GM21528 (cell line): ENCODE data around the gene CACNB1.

Source experiments
- ATAC-seq: cut with Tn5 transposase; IDR thresholded peaks from one replicate; pipeline ENCODE4 v1.9.1; 2021; ENCODE audit warnings: mild to moderate bottlenecking, moderate library complexity; ENCODE audit not compliant: unreplicated experiment, low FRiP score

CACNB1 gene

GRCh38 chr17:39197380-39198185 lies at the start of gene CACNB1:
Gene CACNB1 (minus strand): TSS chr17:39197669. CDS start chr17:39197495, 174 bp downstream.
- no peak for ATAC-seq

GRCh38 chr17:39246274-39246673 lies 48.8 kb upstream of the CACNB1 start:
- no peak for ATAC-seq

DNA sequence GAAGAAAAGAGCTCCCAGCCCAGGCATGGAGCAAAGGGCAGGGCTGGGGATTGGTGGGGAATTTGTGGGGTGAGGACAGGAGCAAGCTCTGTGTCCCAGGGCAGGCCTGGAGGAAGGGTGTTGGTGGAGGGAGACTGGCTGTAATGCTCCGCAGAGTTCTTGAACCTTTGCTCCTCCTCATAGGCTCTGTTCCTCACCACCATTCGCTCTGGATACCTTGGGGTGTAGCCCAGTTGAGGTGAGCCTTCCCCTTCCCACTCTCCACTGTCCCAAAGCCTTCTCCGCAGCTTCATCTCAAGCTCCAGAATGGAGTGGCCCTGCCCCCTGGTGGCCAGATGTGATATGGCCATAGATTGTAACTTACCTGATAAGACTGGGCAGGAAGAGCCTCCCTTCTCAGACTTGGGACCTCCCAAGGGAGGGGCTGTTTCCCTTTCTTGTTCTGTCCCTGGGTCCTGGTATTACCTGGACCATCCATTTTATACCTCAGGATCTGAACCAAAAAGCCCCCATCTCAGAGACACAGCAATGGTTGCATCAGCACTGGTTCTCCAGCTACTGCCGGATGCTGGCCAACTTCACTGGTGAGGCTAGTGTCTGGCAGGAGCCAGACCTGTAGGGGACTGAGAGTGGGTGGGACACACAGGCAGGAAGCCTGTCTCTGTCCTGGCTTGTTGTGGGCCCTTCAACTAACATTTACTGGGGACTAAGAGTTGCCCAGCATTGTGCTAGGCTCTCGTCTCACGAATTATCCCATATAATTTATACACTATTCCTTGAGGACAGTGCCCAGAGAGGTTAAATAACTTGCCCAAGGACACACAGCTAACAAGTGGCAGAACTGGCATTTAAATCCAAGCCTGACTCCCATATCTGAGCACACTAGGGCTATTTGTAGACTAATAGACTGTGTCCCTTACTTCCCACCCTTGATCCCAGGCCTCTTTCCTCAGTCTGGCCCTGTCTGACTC lies 47.4 kb upstream of the CACNB1 start:
- ATAC-seq: peak; percentile 63

- no peak for ATAC-seq
Observed at GRCh38 chr17:39244016-39244599, 46.6 kb upstream of the CACNB1 start.

DNA sequence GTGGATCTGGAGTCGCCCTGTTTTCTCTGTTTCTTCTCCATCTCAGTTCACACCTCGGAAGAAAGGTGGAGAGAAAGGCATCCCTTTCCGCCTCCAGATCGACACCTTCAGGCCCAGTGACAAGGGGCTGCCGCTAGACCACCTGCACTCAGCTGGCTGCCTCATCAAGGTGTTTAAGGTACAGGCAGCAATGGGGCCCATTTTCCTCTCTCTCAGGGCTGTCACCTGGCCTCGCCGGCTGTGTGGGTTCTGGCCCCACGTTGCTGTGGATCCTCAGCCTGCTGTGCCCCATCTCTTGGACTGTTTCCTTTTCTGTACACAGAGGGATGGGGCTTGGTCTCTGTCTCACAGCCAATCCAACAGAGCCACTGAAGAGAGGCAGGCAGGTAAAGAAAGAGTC lies 45.7 kb upstream of the CACNB1 start:
- no peak for ATAC-seq

DNA sequence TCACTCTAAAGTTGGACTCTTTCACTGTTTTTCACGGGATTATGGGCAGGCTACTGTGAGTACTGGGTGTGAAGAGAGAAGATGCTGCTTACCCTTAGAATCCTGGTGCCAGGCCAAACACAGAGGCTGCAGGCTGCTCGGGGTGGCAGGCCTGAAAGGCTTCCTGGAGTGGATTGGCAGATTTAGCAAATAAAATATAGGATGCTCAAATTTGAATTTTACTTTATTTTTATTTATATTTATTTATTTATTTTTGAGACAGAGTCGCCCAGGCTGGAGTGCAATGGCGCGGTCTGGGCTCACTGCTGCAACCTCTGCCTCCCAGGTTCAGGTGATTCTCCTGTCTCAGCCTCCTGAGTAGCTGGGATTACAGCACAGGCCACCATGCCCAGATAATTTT lies 43.2 kb upstream of the CACNB1 start:
- ATAC-seq: no peak

GRCh38 chr17:39239640-39240314 lies 42.3 kb upstream of the CACNB1 start:
- ATAC-seq: no peak

- ATAC-seq: no peak
Observed at GRCh38 chr17:39238311-39238972, 41.0 kb upstream of the CACNB1 start.

GRCh38 chr17:39237586-39237985 lies 40.1 kb upstream of the CACNB1 start:
- ATAC-seq: no peak

- no peak for ATAC-seq
Observed at GRCh38 chr17:39236981-39237441, 39.5 kb upstream of the CACNB1 start.

GRCh38 chr17:39236450-39236927 lies 39.0 kb upstream of the CACNB1 start:
- ATAC-seq: no peak

GRCh38 chr17:39235555-39236449 lies 38.3 kb upstream of the CACNB1 start:
- no peak for ATAC-seq

DNA sequence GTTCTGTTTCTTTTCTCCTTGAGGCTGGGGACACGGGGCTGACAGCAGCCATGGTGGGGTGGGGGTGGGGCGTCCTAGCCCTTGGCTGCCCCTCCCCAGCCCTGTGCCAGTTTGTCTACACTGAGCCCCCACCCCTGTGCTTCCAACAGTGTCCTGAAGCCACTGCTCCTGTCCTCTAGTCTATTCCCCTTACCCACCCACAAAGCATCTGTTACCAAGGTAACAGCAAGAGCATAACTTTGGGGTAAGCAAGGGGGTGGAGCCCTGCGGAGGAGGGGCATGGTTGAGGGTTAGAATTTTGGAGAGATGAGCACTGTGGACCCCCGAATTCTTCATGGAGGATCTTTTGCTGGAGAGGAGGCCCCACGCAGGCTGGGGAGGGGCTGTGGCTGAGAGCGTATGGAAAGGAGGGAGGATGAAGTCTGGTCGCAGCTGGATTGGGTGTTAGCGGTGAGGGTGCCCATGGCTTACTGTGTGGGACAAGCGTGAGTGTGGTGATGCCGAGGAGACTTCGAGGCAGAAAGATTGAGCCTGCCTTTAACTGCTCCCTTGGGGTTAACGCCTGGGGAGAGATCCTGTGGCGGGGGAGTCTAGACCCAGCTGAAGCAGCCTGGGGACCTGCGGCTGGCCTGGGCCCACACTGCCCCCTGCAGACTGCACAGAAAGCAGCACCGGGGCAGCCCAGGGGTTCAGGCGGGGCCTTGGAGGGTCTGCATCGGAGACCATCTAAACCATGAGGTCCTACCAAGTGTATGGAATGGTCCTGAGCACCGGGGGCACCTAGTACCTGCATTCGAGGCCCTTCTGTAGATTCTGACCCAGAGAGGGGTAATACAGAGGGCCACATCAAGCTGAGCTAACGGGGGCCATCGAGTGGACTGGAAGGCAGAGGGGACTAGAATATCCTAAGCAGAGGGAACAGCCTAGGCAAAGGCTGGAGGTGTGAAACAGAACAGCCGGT lies 34.4 kb upstream of the CACNB1 start:
- ATAC-seq: no peak

- ATAC-seq: no peak
Observed at GRCh38 chr17:39231091-39231561, 33.7 kb upstream of the CACNB1 start.

DNA sequence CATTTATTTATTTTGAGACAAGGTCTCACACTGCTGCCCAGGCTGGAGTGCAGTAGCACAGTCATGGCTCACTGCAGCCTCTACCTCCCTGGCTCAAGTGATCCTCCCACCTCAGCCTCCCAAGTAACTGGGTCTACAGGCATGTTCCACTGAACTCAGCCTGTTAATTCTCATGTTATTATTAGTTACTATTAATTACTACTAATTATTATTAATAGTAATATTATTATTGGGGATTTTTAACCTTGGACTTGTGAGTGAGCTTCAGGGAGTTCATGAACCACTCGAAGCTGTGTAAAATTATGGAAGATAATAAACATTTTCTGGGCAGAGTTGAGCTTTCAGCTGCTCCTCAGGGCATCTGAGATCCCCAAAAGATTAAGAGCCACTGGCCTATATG lies 32.9 kb upstream of the CACNB1 start:
- ATAC-seq: no peak

DNA sequence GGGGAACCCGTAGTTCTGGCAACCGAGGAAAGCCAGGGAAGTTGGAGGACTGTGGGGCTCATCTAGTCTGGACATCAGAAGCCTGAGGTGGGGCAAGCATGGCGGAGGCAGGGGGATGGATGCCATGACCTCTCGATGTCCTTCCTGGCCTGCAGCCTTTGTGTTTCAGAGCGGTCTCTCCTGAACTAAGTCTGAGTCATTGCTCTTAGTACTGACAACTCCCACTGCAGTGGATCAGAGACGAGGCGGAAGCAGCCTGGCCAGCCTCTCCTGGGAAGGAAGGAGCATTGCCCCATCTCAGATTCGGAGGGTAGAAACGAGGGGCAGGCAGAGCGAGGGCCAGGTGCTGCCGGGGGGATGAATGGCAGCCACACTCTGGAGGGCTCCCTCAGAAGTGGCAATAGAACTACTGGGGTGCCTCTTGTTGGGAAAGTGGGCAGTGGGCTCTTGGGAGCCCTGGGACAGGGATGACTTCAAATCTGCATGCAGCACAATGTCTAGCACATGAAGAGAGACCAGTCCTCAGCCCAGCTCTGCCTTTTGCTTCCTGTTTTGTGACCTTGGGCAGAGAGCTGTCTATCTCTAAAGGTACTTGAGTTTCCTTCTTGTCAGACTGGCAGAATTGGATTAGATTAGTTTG lies 31.9 kb upstream of the CACNB1 start:
- no peak for ATAC-seq

GRCh38 chr17:39227364-39227919 lies 30.0 kb upstream of the CACNB1 start:
- ATAC-seq: no peak
